Measurements from ENCODE around the gene DNAH12. TPM values are rescaled to one million over a fixed set of nuclear protein-coding genes. Genes with fewer than 3 reads are reported as not detected.
A peak's percentile ranks its signal among the peaks of the same experiment; 100 is the strongest.

DNAH12 gene
- total RNA-seq, 1 experiment from 2014 or later = not detected

- H3K36me3 Mint-ChIP-seq = no peaks in the 10 kb centered on the region
- CTCF ChIA-PET = interaction anchor here (0.6 to 2.4 kb wide), 3 partner anchors 11 to 317 kb away, joined by 3 to 12 read pairs (median 3); no protein-coding TSS in a partner anchor
- TF ChIP-seq TEAD4 (CRISPR knock-in tag; IDR thresholded peaks at IDR 0.05) (no peak), SP1 (CRISPR knock-in tag; conservative IDR thresholded peaks at IDR 0.05) (no peak), ESRRA (CRISPR knock-in tag; IDR thresholded peaks at IDR 0.05; ENCODE audit: borderline replicate concordance) (no peak), E2F5 (CRISPR knock-in tag; IDR thresholded peaks at IDR 0.05) (no peak), RORB (CRISPR knock-in tag; IDR thresholded peaks at IDR 0.05) (no peak), NFE2L1 (CRISPR knock-in tag; IDR thresholded peaks at IDR 0.05) (no peak), EMX1 (CRISPR knock-in tag; IDR thresholded peaks at IDR 0.05) (no peak), E2F4 (CRISPR knock-in tag; IDR thresholded peaks at IDR 0.05; ENCODE audit: borderline replicate concordance, low read depth) (no peak), IRF2 (CRISPR knock-in tag; IDR thresholded peaks at IDR 0.05; ENCODE audit: borderline replicate concordance, low read depth) (no peak), FOXJ3 (CRISPR knock-in tag; IDR thresholded peaks at IDR 0.05; ENCODE audit: borderline replicate concordance) (no peak), CREM (CRISPR knock-in tag; IDR thresholded peaks at IDR 0.05) (no peak), NFATC4 (CRISPR knock-in tag; IDR thresholded peaks at IDR 0.05) (no peak), GABPB1 (CRISPR knock-in tag; IDR thresholded peaks at IDR 0.05) (no peak)
- TF ChIP-seq, protein P1, sequence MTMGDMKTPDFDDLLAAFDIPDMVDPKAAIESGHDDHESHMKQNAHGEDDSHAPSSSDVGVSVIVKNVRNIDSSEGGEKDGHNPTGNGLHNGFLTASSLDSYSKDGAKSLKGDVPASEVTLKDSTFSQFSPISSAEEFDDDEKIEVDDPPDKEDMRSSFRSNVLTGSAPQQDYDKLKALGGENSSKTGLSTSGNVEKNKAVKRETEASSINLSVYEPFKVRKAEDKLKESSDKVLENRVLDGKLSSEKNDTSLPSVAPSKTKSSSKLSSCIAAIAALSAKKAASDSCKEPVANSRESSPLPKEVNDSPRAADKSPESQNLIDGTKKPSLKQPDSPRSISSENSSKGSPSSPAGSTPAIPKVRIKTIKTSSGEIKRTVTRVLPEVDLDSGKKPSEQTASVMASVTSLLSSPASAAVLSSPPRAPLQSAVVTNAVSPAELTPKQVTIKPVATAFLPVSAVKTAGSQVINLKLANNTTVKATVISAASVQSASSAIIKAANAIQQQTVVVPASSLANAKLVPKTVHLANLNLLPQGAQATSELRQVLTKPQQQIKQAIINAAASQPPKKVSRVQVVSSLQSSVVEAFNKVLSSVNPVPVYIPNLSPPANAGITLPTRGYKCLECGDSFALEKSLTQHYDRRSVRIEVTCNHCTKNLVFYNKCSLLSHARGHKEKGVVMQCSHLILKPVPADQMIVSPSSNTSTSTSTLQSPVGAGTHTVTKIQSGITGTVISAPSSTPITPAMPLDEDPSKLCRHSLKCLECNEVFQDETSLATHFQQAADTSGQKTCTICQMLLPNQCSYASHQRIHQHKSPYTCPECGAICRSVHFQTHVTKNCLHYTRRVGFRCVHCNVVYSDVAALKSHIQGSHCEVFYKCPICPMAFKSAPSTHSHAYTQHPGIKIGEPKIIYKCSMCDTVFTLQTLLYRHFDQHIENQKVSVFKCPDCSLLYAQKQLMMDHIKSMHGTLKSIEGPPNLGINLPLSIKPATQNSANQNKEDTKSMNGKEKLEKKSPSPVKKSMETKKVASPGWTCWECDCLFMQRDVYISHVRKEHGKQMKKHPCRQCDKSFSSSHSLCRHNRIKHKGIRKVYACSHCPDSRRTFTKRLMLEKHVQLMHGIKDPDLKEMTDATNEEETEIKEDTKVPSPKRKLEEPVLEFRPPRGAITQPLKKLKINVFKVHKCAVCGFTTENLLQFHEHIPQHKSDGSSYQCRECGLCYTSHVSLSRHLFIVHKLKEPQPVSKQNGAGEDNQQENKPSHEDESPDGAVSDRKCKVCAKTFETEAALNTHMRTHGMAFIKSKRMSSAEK (CRISPR knock-in tag; IDR thresholded peaks at IDR 0.05; ENCODE audit: borderline replicate concordance) = no peak
- TF ChIP-seq, protein P2, sequence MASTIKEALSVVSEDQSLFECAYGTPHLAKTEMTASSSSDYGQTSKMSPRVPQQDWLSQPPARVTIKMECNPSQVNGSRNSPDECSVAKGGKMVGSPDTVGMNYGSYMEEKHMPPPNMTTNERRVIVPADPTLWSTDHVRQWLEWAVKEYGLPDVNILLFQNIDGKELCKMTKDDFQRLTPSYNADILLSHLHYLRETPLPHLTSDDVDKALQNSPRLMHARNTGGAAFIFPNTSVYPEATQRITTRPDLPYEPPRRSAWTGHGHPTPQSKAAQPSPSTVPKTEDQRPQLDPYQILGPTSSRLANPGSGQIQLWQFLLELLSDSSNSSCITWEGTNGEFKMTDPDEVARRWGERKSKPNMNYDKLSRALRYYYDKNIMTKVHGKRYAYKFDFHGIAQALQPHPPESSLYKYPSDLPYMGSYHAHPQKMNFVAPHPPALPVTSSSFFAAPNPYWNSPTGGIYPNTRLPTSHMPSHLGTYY (CRISPR knock-in tag; IDR thresholded peaks at IDR 0.05) = no peak
- TF ChIP-seq, protein P3, sequence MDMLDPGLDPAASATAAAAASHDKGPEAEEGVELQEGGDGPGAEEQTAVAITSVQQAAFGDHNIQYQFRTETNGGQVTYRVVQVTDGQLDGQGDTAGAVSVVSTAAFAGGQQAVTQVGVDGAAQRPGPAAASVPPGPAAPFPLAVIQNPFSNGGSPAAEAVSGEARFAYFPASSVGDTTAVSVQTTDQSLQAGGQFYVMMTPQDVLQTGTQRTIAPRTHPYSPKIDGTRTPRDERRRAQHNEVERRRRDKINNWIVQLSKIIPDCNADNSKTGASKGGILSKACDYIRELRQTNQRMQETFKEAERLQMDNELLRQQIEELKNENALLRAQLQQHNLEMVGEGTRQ (CRISPR knock-in tag; IDR thresholded peaks at IDR 0.05) = no peak
These were observed 157.8 kb downstream of the DNAH12 start for GRCh38 chr3:57386307-57386706.

DNA sequence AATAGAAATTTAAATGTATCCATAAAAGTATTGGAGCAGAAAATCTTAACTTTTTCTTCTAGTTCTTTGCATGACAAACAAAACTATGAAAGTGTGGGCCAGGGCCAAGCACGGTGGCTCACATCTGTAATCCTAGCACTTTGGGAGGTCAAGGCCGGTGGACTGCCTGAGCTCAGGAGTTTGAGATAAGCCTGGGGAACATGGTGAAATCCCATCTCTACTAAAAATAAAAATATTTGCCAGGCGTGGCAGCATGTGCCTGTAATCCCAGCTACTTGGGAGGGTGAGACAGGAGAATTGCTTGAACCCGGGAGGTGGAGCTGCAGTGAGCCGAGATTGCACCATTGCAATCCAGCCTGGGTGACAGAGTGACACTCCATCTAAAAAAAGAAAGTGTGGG, 158.6 kb downstream of the DNAH12 start:
- ATAC-seq (no peak), DNase-seq (ENCODE audit: low spot score) (no peak)
- Mint-ChIP-seq H3K27me3 (ENCODE audit: low read depth) (no peaks in the 10 kb centered on the region; the same call in 1 of the 2 replicates), H3K4me1 (peaks cover 5% of the 10 kb centered on the region), H3K36me3 (no peaks in the 10 kb centered on the region), H3K4me3 (no peak overlapping the region), H3K27ac (no peak overlapping the region), H3K9me3 (no peaks in the 10 kb centered on the region)
- POLR2A ChIA-PET = no interaction called here
- CTCF ChIA-PET = interaction anchor here (2.4 kb wide), 1 partner anchor 12 kb away, joined by 12 read pairs; no protein-coding TSS in a partner anchor
- TF ChIP-seq NR3C1 (CRISPR knock-in tag; conservative IDR thresholded peaks at IDR 0.05; ENCODE audit: low read depth) = no peak
- TF ChIP-seq, protein P4, sequence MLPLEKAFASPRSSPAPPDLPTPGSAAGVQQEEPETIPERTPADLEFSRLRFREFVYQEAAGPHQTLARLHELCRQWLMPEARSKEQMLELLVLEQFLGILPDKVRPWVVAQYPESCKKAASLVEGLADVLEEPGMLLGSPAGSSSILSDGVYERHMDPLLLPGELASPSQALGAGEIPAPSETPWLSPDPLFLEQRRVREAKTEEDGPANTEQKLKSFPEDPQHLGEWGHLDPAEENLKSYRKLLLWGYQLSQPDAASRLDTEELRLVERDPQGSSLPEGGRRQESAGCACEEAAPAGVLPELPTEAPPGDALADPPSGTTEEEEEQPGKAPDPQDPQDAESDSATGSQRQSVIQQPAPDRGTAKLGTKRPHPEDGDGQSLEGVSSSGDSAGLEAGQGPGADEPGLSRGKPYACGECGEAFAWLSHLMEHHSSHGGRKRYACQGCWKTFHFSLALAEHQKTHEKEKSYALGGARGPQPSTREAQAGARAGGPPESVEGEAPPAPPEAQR (CRISPR knock-in tag; IDR thresholded peaks at IDR 0.05) = no peak
- peak; percentile 44; the same call in 1 of the 2 replicates for TF ChIP-seq GABPB1 (CRISPR knock-in tag; IDR thresholded peaks at IDR 0.05)
- no peak for TF ChIP-seq TEAD4 (CRISPR knock-in tag; IDR thresholded peaks at IDR 0.05)
- TF ChIP-seq, protein P1 (CRISPR knock-in tag; IDR thresholded peaks at IDR 0.05; ENCODE audit: borderline replicate concordance) = no peak

More at GRCh38 chr3:57386307-57386706, 157.8 kb downstream of the DNAH12 start:
- Mint-ChIP-seq H3K27ac (no peak overlapping the region), H3K27me3 (ENCODE audit: low read depth) (no peaks in the 10 kb centered on the region; the same call in 1 of the 2 replicates), H3K9me3 (no peaks in the 10 kb centered on the region), H3K4me1 (peaks cover 5% of the 10 kb centered on the region), H3K4me3 (no peak overlapping the region)
- POLR2A ChIA-PET = no interaction called here
- DNase-seq (ENCODE audit: low spot score) = no peak
- no peak for ATAC-seq
